ENCODE results near the gene TRIP13.
"Not testable (repeated sequence)": the region's sequence is repeated elsewhere in the genome, so short reads cannot be mapped to it uniquely, and the experiment has no call there.

The TRIP13 gene

GRCh38 chr5:914174-914573 lies 21.5 kb downstream of the TRIP13 start:
- H3K9me3 Mint-ChIP-seq: no peaks in the 10 kb centered on the region
- no peak for DNase-seq
- TF ChIP-seq, protein P1, sequence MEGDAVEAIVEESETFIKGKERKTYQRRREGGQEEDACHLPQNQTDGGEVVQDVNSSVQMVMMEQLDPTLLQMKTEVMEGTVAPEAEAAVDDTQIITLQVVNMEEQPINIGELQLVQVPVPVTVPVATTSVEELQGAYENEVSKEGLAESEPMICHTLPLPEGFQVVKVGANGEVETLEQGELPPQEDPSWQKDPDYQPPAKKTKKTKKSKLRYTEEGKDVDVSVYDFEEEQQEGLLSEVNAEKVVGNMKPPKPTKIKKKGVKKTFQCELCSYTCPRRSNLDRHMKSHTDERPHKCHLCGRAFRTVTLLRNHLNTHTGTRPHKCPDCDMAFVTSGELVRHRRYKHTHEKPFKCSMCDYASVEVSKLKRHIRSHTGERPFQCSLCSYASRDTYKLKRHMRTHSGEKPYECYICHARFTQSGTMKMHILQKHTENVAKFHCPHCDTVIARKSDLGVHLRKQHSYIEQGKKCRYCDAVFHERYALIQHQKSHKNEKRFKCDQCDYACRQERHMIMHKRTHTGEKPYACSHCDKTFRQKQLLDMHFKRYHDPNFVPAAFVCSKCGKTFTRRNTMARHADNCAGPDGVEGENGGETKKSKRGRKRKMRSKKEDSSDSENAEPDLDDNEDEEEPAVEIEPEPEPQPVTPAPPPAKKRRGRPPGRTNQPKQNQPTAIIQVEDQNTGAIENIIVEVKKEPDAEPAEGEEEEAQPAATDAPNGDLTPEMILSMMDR (IDR thresholded peaks at IDR 0.05): no peak

GRCh38 chr5:914612-915011 lies 21.9 kb downstream of the TRIP13 start:
- Mint-ChIP-seq H3K4me3 (no peak overlapping the region), H3K4me1 (peaks cover 5% of the 10 kb centered on the region), H3K9me3 (no peaks in the 10 kb centered on the region), H3K27me3 (ENCODE audit: low read depth, poor library complexity) (peaks cover 4% of the 10 kb centered on the region), H3K36me3 (ENCODE audit: low read depth) (peaks cover 49% of the 10 kb centered on the region), H3K27ac (peak overlapping the region; percentile 27)
- TF ChIP-seq, protein P1 (IDR thresholded peaks at IDR 0.05): no peak
- DNase-seq: no peak

More at GRCh38 chr5:914174-914573, 21.5 kb downstream of the TRIP13 start:
- H3K27ac Mint-ChIP-seq: no peak overlapping the region
- H3K36me3 Mint-ChIP-seq (ENCODE audit: low read depth): peaks cover 51% of the 10 kb centered on the region
- H3K4me1 Mint-ChIP-seq: peaks cover 5% of the 10 kb centered on the region
- H3K27me3 Mint-ChIP-seq (ENCODE audit: low read depth, poor library complexity): peaks cover 4% of the 10 kb centered on the region
- no peak overlapping the region for H3K4me3 Mint-ChIP-seq

- not testable (repeated sequence) for H3K27ac Mint-ChIP-seq; H3K9me3 Mint-ChIP-seq; H3K4me3 Mint-ChIP-seq; H3K4me1 Mint-ChIP-seq; DNase-seq; H3K27me3 Mint-ChIP-seq (ENCODE audit: low read depth, poor library complexity)
- H3K36me3 Mint-ChIP-seq (ENCODE audit: low read depth): peaks cover 44% of the 10 kb centered on the region
These were observed 22.7 kb downstream of the TRIP13 start for GRCh38 chr5:915346-915745.

DNA sequence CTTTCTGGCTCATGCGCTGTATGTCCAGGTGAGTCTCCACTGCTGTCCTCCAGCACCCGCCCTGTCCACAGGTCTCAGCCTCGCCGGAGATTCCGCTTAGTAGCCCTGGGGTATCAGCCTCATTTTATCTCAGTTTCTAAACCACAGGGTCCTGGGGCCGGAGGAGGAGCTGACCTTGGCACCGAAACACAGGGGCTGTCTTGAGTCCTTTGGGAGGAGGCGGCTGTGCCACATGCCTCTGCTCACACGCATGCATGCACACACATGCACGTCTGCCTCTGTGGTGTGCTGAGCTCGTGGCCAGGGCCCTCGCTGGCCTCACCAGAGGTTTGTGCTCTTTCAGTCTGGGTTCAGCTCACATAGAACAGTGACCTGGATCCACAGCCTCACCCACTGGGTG lies 23.3 kb downstream of the TRIP13 start:
- Mint-ChIP-seq H3K36me3 (ENCODE audit: low read depth) (peaks cover 38% of the 10 kb centered on the region), H3K27me3 (ENCODE audit: low read depth, poor library complexity) (peaks cover 4% of the 10 kb centered on the region), H3K4me3 (no peak overlapping the region), H3K9me3 (no peaks in the 10 kb centered on the region), H3K27ac (no peak overlapping the region), H3K4me1 (peaks cover 5% of the 10 kb centered on the region)
- no peak for DNase-seq
- TF ChIP-seq, protein P1 (IDR thresholded peaks at IDR 0.05): no peak

GRCh38 chr5:916441-917293 lies 24.0 kb downstream of the TRIP13 start:
- Mint-ChIP-seq H3K36me3 (ENCODE audit: low read depth) (peaks cover 43% of the 10 kb centered on the region), H3K4me3 (no peak overlapping the region), H3K27ac (no peak overlapping the region), H3K27me3 (ENCODE audit: low read depth, poor library complexity) (peaks cover 4% of the 10 kb centered on the region), H3K4me1 (peaks cover 5% of the 10 kb centered on the region), H3K9me3 (no peaks in the 10 kb centered on the region)
- DNase-seq: no peak
- TF ChIP-seq, protein P1 (IDR thresholded peaks at IDR 0.05): no peak

- H3K27me3 Mint-ChIP-seq (ENCODE audit: low read depth, poor library complexity): peaks cover 12% of the 10 kb centered on the region
- not testable (repeated sequence) for H3K4me1 Mint-ChIP-seq, H3K27ac Mint-ChIP-seq, H3K9me3 Mint-ChIP-seq, DNase-seq, H3K4me3 Mint-ChIP-seq
- peaks cover 30% of the 10 kb centered on the region for H3K36me3 Mint-ChIP-seq (ENCODE audit: low read depth)
These were observed 26.0 kb downstream of the TRIP13 start for GRCh38 chr5:918717-919116.

Measured in nephron progenitor cell (in vitro differentiated cells).